ENCODE measurements around the gene PAK3. TPM values are rescaled to one million over a fixed set of nuclear protein-coding genes. Genes with fewer than 3 reads are reported as not detected.

The PAK3 gene
- total and polyA plus RNA-seq, 9 of the 15 experiments (the other 6 are each of a cell fraction or from before 2014, with no cell fraction given): not detected

DNA sequence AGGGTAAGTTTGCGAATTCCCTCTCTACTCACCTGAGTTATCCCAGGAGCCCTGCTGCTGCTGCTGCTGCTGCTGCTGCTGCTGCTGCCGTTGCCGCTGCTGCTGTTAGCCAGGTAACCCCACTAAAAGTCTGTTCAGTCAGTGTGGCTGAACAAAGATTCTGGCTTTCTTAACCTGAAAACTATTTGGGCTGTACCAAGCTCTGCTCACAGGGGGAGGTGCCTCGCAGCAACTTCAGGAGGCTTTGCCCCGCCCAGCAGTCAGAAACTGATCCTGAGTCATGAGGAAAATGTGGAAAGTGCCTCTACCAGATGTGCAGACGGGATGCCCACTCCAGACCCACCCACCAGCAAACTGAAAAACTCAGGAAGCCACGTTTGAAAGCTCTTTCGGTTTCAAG is 174.3 kb downstream of the PAK3 start, which contains the start of gene CAPN6:
TSS of gene CAPN6 (minus strand) at position 145 of the 400 bp plus-strand sequence. CDS start 6,547 bp downstream, outside the sequence.
- no TSS peak for BruUV-seq (replicated peaks)
- CTCF ChIA-PET (ENCODE audit: low intra/inter-chr PET ratio): no interaction called here
- no peaks in the 10 kb centered on the region for H3K36me3 ChIP-seq (ENCODE audit: control insufficient read depth, insufficient read depth, low read length)
- no peak within 1 kb of the TSS for H2AFZ ChIP-seq (ENCODE audit: low read depth, low read length)
- intact Hi-C loops (cut with micrococcal nuclease) (no loop called here), in situ Hi-C loops (cut with MboI) (no loop called here)
- TF ChIP-seq MXI1 (IDR thresholded peaks at IDR 0.05; ENCODE audit: low read depth, low read length) (no peak), NELFE (IDR thresholded peaks at IDR 0.05; ENCODE audit: insufficient read depth, insufficient read length) (no peak), NFE2L1 (tag; IDR thresholded peaks at IDR 0.05; ENCODE audit: borderline replicate concordance, low read depth) (no peak)
- TF ChIP-seq, protein P1, sequence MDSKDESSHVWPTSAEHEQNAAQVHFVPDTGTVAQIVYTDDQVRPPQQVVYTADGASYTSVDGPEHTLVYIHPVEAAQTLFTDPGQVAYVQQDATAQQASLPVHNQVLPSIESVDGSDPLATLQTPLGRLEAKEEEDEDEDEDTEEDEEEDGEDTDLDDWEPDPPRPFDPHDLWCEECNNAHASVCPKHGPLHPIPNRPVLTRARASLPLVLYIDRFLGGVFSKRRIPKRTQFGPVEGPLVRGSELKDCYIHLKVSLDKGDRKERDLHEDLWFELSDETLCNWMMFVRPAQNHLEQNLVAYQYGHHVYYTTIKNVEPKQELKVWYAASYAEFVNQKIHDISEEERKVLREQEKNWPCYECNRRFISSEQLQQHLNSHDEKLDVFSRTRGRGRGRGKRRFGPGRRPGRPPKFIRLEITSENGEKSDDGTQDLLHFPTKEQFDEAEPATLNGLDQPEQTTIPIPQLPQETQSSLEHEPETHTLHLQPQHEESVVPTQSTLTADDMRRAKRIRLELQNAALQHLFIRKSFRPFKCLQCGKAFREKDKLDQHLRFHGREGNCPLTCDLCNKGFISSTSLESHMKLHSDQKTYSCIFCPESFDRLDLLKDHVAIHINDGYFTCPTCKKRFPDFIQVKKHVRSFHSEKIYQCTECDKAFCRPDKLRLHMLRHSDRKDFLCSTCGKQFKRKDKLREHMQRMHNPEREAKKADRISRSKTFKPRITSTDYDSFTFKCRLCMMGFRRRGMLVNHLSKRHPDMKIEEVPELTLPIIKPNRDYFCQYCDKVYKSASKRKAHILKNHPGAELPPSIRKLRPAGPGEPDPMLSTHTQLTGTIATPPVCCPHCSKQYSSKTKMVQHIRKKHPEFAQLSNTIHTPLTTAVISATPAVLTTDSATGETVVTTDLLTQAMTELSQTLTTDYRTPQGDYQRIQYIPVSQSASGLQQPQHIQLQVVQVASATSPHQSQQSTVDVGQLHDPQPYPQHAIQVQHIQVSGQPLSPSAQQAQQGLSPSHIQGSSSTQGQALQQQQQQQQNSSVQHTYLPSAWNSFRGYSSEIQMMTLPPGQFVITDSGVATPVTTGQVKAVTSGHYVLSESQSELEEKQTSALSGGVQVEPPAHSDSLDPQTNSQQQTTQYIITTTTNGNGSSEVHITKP (IDR thresholded peaks at IDR 0.05; ENCODE audit: partially characterized antibody): peak; percentile 85
- no peak for DNase-seq (ENCODE audit: extremely low read depth in 1 of 4, low spot score in 3 of 4)
- no peak for ATAC-seq
- no peaks in the 10 kb centered on the region for H3K4me1 ChIP-seq (replicated peaks in 1 of 2; ENCODE audit: control insufficient read depth in 2 of 2, insufficient read depth in 2 of 2, low read length in 2 of 2)
- no peak within 1 kb of the TSS for H3K9ac ChIP-seq (ENCODE audit: insufficient read depth in 1 of 2, low read depth in 2 of 2, low read length in 2 of 2)
- no peaks in the 10 kb centered on the region for H3K9me1 ChIP-seq (ENCODE audit: control insufficient read depth, insufficient read depth, low read length)
- no peak for FAIRE-seq
- no peaks in the 10 kb centered on the region for H4K20me1 ChIP-seq (replicated peaks; ENCODE audit: control insufficient read depth, insufficient read depth, low read length)
- no peak within 1 kb of the TSS for H3K27ac ChIP-seq (ENCODE audit: extremely low read depth, low read depth, low read length)
- WGBS (ENCODE audit: insufficient coverage, low coverage, missing lambda C conversion rate): 0% methylated on average over 6 of the region's 8 CpGs
- H3K27me3 ChIP-seq (ENCODE audit: control insufficient read depth in 2 of 2, insufficient read depth in 2 of 2, low read length in 2 of 2): no peaks in the 10 kb centered on the region
- no peak within 1 kb of the TSS for H3K4me3 ChIP-seq
- H3K9me3 ChIP-seq (replicated peaks; ENCODE audit: control insufficient read depth, insufficient read depth, low read depth, low read length): no peaks in the 10 kb centered on the region
- POLR2A ChIA-PET: no interaction called here
- H3K4me2 ChIP-seq (ENCODE audit: insufficient read depth, low read length): no peak within 1 kb of the TSS
- H3K79me2 ChIP-seq (ENCODE audit: control insufficient read depth, insufficient read depth, low read length): no peaks in the 10 kb centered on the region

Small RNAs within 50 kb of the gene (small RNA-seq; reads per million reads assigned to genes)
- gene FCF1P4: not detected

Other genes starting within 250 kb of the PAK3 start
- gene CAPN6, start 174.3 kb downstream of the PAK3 start, total RNA-seq (2014; rRNA removed): not detected in 2 replicates
- not detected in 2 replicates for gene CAPN6, start 174.3 kb downstream of the PAK3 start, total RNA-seq (2014; rRNA removed; fragmentation: Illumina TruSeq; extraction: Trizol)
- 0.08 TPM in 1 of 2 replicates, not detected in the other for gene CAPN6, start 174.3 kb downstream of the PAK3 start, total RNA-seq (2015; rRNA removed; fragmentation: Illumina TruSeq; extraction: Trizol)
- not detected in 2 replicates for gene CAPN6, start 174.3 kb downstream of the PAK3 start, total RNA-seq (2021)
- not detected in 2 replicates for gene CAPN6, start 174.3 kb downstream of the PAK3 start, polyA plus RNA-seq (2011; rRNA removed)
- 0.06 TPM in 1 of 2 replicates, not detected in the other for gene CAPN6, start 174.3 kb downstream of the PAK3 start, polyA plus RNA-seq (2014; fragmentation: Illumina TruSeq; extraction: Trizol)
- gene CAPN6, start 174.3 kb downstream of the PAK3 start, polyA plus RNA-seq (2014; fragmentation: Nextera tagmentation; extraction: Ambion mirVana): not detected
- 0.08 and 0.11 TPM in 2 replicates for gene CAPN6, start 174.3 kb downstream of the PAK3 start, polyA plus RNA-seq (2014; rRNA removed)